Coronary artery (tissue), 2 donors: Measurements from ENCODE around the gene MCU.
A peak's percentile ranks its signal among the peaks of the same experiment; 100 is the strongest.

Experiments used
- DNase-seq: peaks from one replicate; pipeline ENCODE4 v3.0.0-alpha.2; 2017; ENCODE audit warnings: low spot score
- H3K27ac ChIP-seq, 2 donors: fragments of 200-600 bp; sonication (generic); one replicate each; pipeline ENCODE4 v1.5.1; 2016 to 2019
- H3K4me3 ChIP-seq: fragments of 200-600 bp; sonication (generic); 2 replicates; pipeline ENCODE4 v1.5.1; 2016; ENCODE audit warnings: mild to moderate bottlenecking, moderate library complexity
- CTCF ChIP-seq: fragments of 200-600 bp; sonication (generic); IDR thresholded peaks from one replicate; pipeline ENCODE4 v1.5.1; 2019; ENCODE audit warnings: antibody characterized with exemption

MCU gene

GRCh38 chr10:72738486-72738885, 46.5 kb downstream of the MCU start:
- no peak for DNase-seq
- peak overlapping the region; percentile 37 to 64 for H3K27ac ChIP-seq
- no peak for TF ChIP-seq CTCF
- no peak overlapping the region for H3K4me3 ChIP-seq

GRCh38 chr10:72740528-72740927, 48.6 kb downstream of the MCU start:
- no peak for TF ChIP-seq CTCF
- Histone ChIP-seq H3K27ac (no peak overlapping the region), H3K4me3 (no peak overlapping the region)
- no peak for DNase-seq

DNA sequence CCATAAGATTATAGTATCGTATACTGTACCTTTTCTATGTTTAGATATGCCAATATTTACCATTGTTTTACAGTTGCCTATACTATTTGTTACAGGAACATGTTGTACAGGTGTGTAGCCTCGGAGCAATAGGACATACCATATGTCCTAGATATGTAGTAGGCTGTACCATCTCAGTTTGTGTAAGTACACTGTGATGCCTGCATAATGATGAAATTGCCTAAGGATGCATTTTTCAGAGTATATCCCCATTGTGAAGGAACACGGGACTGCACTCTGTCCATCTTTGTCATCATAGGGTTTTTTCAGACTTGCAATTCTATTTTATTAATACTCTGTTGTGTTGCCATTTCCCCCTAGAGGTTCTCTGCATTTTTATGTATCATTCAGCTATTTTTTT, 50.1 kb downstream of the MCU start:
- no peak for TF ChIP-seq CTCF
- Histone ChIP-seq H3K4me3 (no peak overlapping the region), H3K27ac (no peak overlapping the region)
- DNase-seq = no peak

- Histone ChIP-seq H3K27ac (no peak overlapping the region), H3K4me3 (no peak overlapping the region)
- no peak for TF ChIP-seq CTCF
- no peak for DNase-seq
Measured at GRCh38 chr10:72742797-72743196, 50.9 kb downstream of the MCU start.

- TF ChIP-seq CTCF = no peak
Measured at GRCh38 chr10:72744566-72744965, 52.6 kb downstream of the MCU start.

DNA sequence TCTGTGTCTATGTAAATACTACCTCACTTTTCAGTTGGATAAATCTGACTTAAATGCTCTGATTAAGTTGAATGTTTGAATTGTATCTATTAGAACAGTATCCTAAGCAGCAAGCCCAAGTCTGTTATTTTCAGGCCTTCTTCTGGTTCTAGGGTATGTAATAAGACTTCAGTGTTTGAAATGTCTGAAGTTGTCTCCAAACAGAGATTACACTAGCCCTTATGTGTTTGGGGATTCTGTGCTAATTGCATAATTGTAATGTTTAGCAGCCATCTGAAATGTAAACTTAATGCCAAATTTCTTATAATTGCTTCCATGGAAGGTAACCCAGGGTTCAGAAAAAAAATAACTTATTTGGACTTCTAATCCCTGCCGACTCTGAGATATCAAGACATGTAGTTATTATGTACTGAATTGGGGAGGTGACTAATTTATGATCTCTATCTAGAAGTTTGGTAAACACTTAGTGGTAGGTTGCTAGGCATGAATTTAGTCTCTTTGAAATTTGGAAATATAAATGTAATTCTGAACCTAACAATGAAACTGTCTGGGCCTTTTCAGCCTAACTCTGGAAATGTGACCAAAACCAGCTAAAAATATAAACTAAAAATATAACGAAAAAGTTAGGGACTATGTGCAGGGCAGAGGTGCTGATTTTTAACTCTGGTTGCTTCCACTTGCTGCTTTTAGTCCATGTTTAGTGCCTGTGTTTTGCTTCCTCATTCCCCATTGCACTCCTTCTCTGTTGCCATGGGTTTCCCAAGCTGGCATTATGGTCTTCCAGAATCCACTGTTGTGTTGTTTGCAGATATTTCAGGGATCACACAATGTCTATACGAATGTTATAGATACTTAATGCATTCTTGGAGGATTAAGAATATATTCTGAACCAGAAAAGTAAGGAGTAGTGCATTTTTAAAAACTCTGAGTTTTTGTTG, 54.8 kb downstream of the MCU start:
- peak overlapping the region in 1 of 2 donors; percentile 42 for H3K27ac ChIP-seq
- no peak for TF ChIP-seq CTCF
- no peak for DNase-seq
- H3K4me3 ChIP-seq = no peak overlapping the region

More at GRCh38 chr10:72744566-72744965, 52.6 kb downstream of the MCU start:
- Histone ChIP-seq H3K27ac (peak overlapping the region; percentile 54 to 66), H3K4me3 (peak overlapping the region; percentile 46)
- DNase-seq = no peak

- TF ChIP-seq CTCF = no peak
- DNase-seq = no peak
- H3K4me3 ChIP-seq = no peak overlapping the region
- H3K27ac ChIP-seq = no peak overlapping the region
Measured at GRCh38 chr10:72747521-72747920, 55.6 kb downstream of the MCU start.
